Fibroblast of upper back skin (primary cell): ENCODE data around the gene SLC51A.
A peak's percentile ranks its signal among the peaks of the same experiment; 100 is the strongest.

ENCODE experiments used
- DNase-seq: peaks from one replicate; pipeline ENCODE4 v3.0.0-alpha.2; 2013

Gene SLC51A

GRCh38 chr3:196217307-196218154 lies 1.2 kb downstream of the SLC51A start:
- no peak for DNase-seq

- DNase-seq, result no peak
These were observed 1.9 kb downstream of the SLC51A start for GRCh38 chr3:196218155-196218712.

GRCh38 chr3:196219194-196219969 lies 3.0 kb downstream of the SLC51A start:
- peak; percentile 78 for DNase-seq

- DNase-seq, result no peak
These were observed 3.6 kb downstream of the SLC51A start for GRCh38 chr3:196219970-196220311.

- DNase-seq, result no peak
These were observed 4.3 kb downstream of the SLC51A start for GRCh38 chr3:196220587-196220986.

GRCh38 chr3:196220991-196221390 lies 4.7 kb downstream of the SLC51A start:
- no peak for DNase-seq

- DNase-seq, result no peak
These were observed 6.7 kb downstream of the SLC51A start for GRCh38 chr3:196222876-196223595.

GRCh38 chr3:196225086-196225485 lies 8.8 kb downstream of the SLC51A start:
- no peak for DNase-seq

- no peak for DNase-seq
These were observed 9.5 kb downstream of the SLC51A start for GRCh38 chr3:196225763-196226364.

GRCh38 chr3:196227121-196227561 lies 10.8 kb downstream of the SLC51A start:
- DNase-seq, result no peak

- DNase-seq, result no peak
These were observed 11.5 kb downstream of the SLC51A start for GRCh38 chr3:196227629-196228493.

- no peak for DNase-seq
These were observed 16.0 kb downstream of the SLC51A start for GRCh38 chr3:196232154-196232881.

GRCh38 chr3:196232882-196233251 lies 16.5 kb downstream of the SLC51A start:
- DNase-seq, result no peak

- DNase-seq, result no peak
These were observed 19.3 kb downstream of the SLC51A start for GRCh38 chr3:196235452-196236122.

- DNase-seq, result no peak
These were observed 19.9 kb downstream of the SLC51A start for GRCh38 chr3:196236223-196236622.

- DNase-seq, result no peak
These were observed 20.9 kb downstream of the SLC51A start for GRCh38 chr3:196237203-196237602.

- no peak for DNase-seq
These were observed 22.6 kb downstream of the SLC51A start for GRCh38 chr3:196238612-196239560.

- no peak for DNase-seq
These were observed 24.1 kb downstream of the SLC51A start for GRCh38 chr3:196240424-196240823.

GRCh38 chr3:196241704-196242103 lies 25.4 kb downstream of the SLC51A start:
- DNase-seq, result no peak
